ENCODE data around the gene TMX2.

DNA sequence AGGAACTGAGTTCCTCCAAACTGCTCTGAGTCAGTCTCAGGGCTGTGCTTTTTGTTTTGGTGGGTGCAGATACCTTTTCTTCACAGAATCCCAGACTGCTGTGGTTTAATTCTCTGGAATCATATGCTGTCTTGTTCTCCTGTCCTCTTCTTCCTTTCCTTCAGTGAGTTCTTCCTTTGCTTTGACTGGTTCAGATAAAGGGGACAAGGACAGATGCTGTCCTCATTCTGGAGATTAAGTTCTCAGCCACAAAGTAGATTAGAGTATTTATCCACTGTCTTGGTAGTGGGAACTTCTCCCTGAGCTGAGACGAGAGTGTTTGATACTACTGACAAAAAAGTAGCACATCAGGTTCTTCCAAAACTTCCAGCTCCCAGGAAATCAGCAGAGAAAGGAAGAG lies 31.2 kb upstream of the TMX2 start:
- TF ChIP-seq, protein P1, sequence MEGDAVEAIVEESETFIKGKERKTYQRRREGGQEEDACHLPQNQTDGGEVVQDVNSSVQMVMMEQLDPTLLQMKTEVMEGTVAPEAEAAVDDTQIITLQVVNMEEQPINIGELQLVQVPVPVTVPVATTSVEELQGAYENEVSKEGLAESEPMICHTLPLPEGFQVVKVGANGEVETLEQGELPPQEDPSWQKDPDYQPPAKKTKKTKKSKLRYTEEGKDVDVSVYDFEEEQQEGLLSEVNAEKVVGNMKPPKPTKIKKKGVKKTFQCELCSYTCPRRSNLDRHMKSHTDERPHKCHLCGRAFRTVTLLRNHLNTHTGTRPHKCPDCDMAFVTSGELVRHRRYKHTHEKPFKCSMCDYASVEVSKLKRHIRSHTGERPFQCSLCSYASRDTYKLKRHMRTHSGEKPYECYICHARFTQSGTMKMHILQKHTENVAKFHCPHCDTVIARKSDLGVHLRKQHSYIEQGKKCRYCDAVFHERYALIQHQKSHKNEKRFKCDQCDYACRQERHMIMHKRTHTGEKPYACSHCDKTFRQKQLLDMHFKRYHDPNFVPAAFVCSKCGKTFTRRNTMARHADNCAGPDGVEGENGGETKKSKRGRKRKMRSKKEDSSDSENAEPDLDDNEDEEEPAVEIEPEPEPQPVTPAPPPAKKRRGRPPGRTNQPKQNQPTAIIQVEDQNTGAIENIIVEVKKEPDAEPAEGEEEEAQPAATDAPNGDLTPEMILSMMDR (conservative IDR thresholded peaks at IDR 0.05; ENCODE audit: low read length): no peak
- TF ChIP-seq EZH2phosphoT487 (IDR thresholded peaks at IDR 0.05; ENCODE audit: borderline replicate concordance, low read depth, low read length): no peak
